Psoas muscle (tissue), 8 donors: ENCODE results near the gene ELMO2. TPM values are rescaled to one million over a fixed set of nuclear protein-coding genes. Genes with fewer than 3 reads are reported as not detected.

Experiments
- ATAC-seq, 4 donors: fragments of 200-7000 bp; cut with Tn5 transposase; one replicate each; pipeline ENCODE4 v1.9.1; 2020; ENCODE audit warnings: moderate library complexity in 3 of 4, mild to moderate bottlenecking in 2 of 4
- DNase-seq, 2 donors: peaks; one replicate each; pipeline ENCODE4 v3.0.0-alpha.2; 2020
- H3K27ac ChIP-seq: fragments of 200-600 bp; one replicate; pipeline ENCODE4 v1.8.0; 2022
- H3K27me3 ChIP-seq, 3 donors: fragments of 200-600 bp in 1 of 3; one replicate each; pipeline versions ENCODE4 v1.6.1 to v1.8.0; 2013 to 2022; ENCODE audit warnings: low read length in 2 of 3, mild to moderate bottlenecking in 2 of 3, moderate library complexity in 1 of 3; ENCODE audit not compliant: insufficient read depth in 3 of 3
- H3K36me3 ChIP-seq, 2 donors: fragments of 200-600 bp in 1 of 2; one replicate each; pipeline versions ENCODE4 v1.6.1 to v1.8.0; 2013 to 2022; ENCODE audit warnings: low read depth in 1 of 2, mild to moderate bottlenecking in 1 of 2, moderate library complexity in 1 of 2; ENCODE audit not compliant: insufficient read depth in 1 of 2
- H3K4me1 ChIP-seq: fragments of 200-600 bp; one replicate; pipeline ENCODE4 v1.8.0; 2022
- H3K4me3 ChIP-seq: fragments of 200-600 bp; one replicate; pipeline ENCODE4 v1.8.0; 2022; ENCODE audit warnings: mild to moderate bottlenecking
- H3K9me3 ChIP-seq: fragments of 200-600 bp; one replicate; pipeline ENCODE4 v1.8.0; 2022
- CTCF ChIP-seq: fragments of 200-600 bp; IDR thresholded peaks from one replicate; pipeline ENCODE4 v1.8.0; 2022; ENCODE audit warnings: antibody characterized with exemption
- WGBS, 3 donors: extraction: QIAGEN DNeasy Blood & Tissue Kit; methylation state at CpG; one replicate each; pipeline versions ENCODE4 v1.1.6 to v1.1.7; 2013; 5-methylcytosine and 5-hydroxymethylcytosine counted together
- intact Hi-C, 2 donors: fragments of 100-400 bp; cut with DNase I; formaldehyde crosslinking; loops; one replicate each; pipeline versions ENCODE4 v1.11.0 to v1.14.2; 2022
- polyA plus RNA-seq, 3 donors: library from polyadenylated mRNA; stranded (reverse); fragments of 200-250 nt; gene quantifications; one replicate each; pipeline ENCODE4 v1.2.3, GENCODE V29; 2013
- total RNA-seq, 4 donors: library from RNA; stranded (reverse); fragmentation: NEBNext Ultra II Directional in 2 of 4; extraction: Animal tissue kit (Norgen Biotek cat#: 25700) in 2 of 4; gene quantifications; one replicate each; pipeline versions ENCODE4 v1.2.1 to v1.2.4, GENCODE V29; 2021 to 2023
- donor health status: healthy with polysubstance abuse.
- donor health status: DM: no; HTN: no; CAD: no; lungs with moderate emphysema.
- donor health status: Bipolar disorder and iron deficiency.
- donor health status: healthy.
- donor health status: DM: yes; HTN: yes; CAD: no.
- donor health status: DM: no; HTN: no; CAD: no.
- donor health status: DM: no; HTN: no; CAD: no.
- donor health status: DM: yes; HTN: yes; CAD: no.

Gene ELMO2
- total and polyA plus RNA-seq, 7 donors = 21.2 to 60.7 (median 40.3) TPM

- whole genome bisulfite sequencing, 3 donors = 27 to 29% (median 28%) methylated on average over 5 of the region's 5 CpGs
- no peak for TF ChIP-seq CTCF
- no peaks in the 10 kb centered on the region for H3K9me3 ChIP-seq
- no peaks in the 10 kb centered on the region for H3K4me1 ChIP-seq
- DNase-seq = no peak
- H3K27ac ChIP-seq = no peak overlapping the region
- H3K27me3 ChIP-seq = peaks cover 1 to 8% (median 3%) of the 10 kb centered on the region in 3 donors
- intact Hi-C loops = no loop called here
- ATAC-seq = no peak
- H3K4me3 ChIP-seq = no peak overlapping the region
- no peaks in the 10 kb centered on the region for H3K36me3 ChIP-seq
Observed at GRCh38 chr20:46420878-46421277, 14.5 kb upstream of the ELMO2 start.

- ATAC-seq (no peak), DNase-seq (no peak)
- Histone ChIP-seq H3K9me3 (no peaks in the 10 kb centered on the region), H3K27me3 (peaks cover 0 to 7% (median 3%) of the 10 kb centered on the region in 3 donors), H3K4me3 (no peak overlapping the region), H3K4me1 (no peaks in the 10 kb centered on the region), H3K36me3 (no peaks in the 10 kb centered on the region), H3K27ac (no peak overlapping the region)
- intact Hi-C loops = no loop called here
- TF ChIP-seq CTCF = no peak
- WGBS, 3 donors = 77 to 80% (median 78%) methylated on average over 1 of the region's 1 CpG
Observed at GRCh38 chr20:46419882-46420281, 13.5 kb upstream of the ELMO2 start.

- Histone ChIP-seq H3K36me3 (no peaks in the 10 kb centered on the region), H3K27ac (no peak overlapping the region), H3K27me3 (peaks cover 0 to 3% (median 0%) of the 10 kb centered on the region in 3 donors), H3K4me1 (no peaks in the 10 kb centered on the region), H3K9me3 (no peaks in the 10 kb centered on the region), H3K4me3 (no peak overlapping the region)
- no peak for DNase-seq
- TF ChIP-seq CTCF = no peak
- no peak for ATAC-seq
- intact Hi-C loops = no loop called here
- 67 to 75% (median 72%) methylated on average over 2 of the region's 2 CpGs for whole genome bisulfite sequencing, 3 donors
Observed at GRCh38 chr20:46416839-46417238, 10.4 kb upstream of the ELMO2 start.

GRCh38 chr20:46416421-46416820, 10.0 kb upstream of the ELMO2 start:
- Histone ChIP-seq H3K36me3 (no peaks in the 10 kb centered on the region), H3K4me3 (no peak overlapping the region), H3K27me3 (peaks cover 0 to 3% (median 0%) of the 10 kb centered on the region in 3 donors), H3K9me3 (no peaks in the 10 kb centered on the region), H3K27ac (no peak overlapping the region), H3K4me1 (no peaks in the 10 kb centered on the region)
- ATAC-seq = no peak
- no peak for TF ChIP-seq CTCF
- 53 to 63% (median 57%) methylated on average over 3 of the region's 3 CpGs for WGBS, 3 donors
- DNase-seq = no peak
- intact Hi-C loops = no loop called here

- Histone ChIP-seq H3K4me1 (no peaks in the 10 kb centered on the region), H3K36me3 (no peaks in the 10 kb centered on the region), H3K27me3 (peaks cover 0 to 3% (median 0%) of the 10 kb centered on the region in 3 donors), H3K27ac (no peak overlapping the region), H3K4me3 (no peak overlapping the region), H3K9me3 (no peaks in the 10 kb centered on the region)
- ATAC-seq = no peak
- intact Hi-C loops = no loop called here
- WGBS, 3 donors = 55 to 62% (median 60%) methylated on average over 3 of the region's 3 CpGs
- no peak for TF ChIP-seq CTCF
- no peak for DNase-seq
Observed at GRCh38 chr20:46415773-46416172, 9.4 kb upstream of the ELMO2 start.
